A549 (cell line): ENCODE measurements around the gene PSMC3. TPM values are rescaled to one million over a fixed set of nuclear protein-coding genes. Genes with fewer than 3 reads are reported as not detected.

Experiments used
- ATAC-seq, 2 experiments: fragments of 200-7000 bp in 1 of 2; fragments of >200 bp in 1 of 2; cut with Nextera tagmentation in 1 of 2; cut with Tn5 transposase in 1 of 2; 3 replicates each; pipeline versions ENCODE4 v1.8.0 to v1.9.1; 2018 to 2020; ENCODE audit warnings: mild to moderate bottlenecking in 1 of 2, moderate library complexity in 1 of 2
- CTCF ChIA-PET: fragments of 300-600 bp; sonication (Branson Sonifier 250); formaldehyde crosslinking; extraction: SDS; loops from one replicate; lab custom pipeline; 2021; ENCODE audit warnings: antibody characterized with exemption, inconsistent platforms; lab: Yijun Ruan, JAX
- POLR2A ChIA-PET: fragments of 350-600 bp; formaldehyde crosslinking; extraction: SDS; loops from one replicate; lab custom pipeline; 2021; ENCODE audit warnings: antibody characterized with exemption, inconsistent platforms; lab: Yijun Ruan, JAX
- DNase-seq, 2 experiments: peaks; one replicate each; pipeline versions ENCODE4 v3.0.0 to v3.0.0-alpha.2; 2011 to 2016; ENCODE audit warnings: low read depth in 1 of 2, low spot score in 1 of 2
- FAIRE-seq: peaks from 2 replicates; lab custom pipeline; 2011; peaks lifted over from hg19 to GRCh38; lab: Jason Lieb, UNC
- H3K27ac ChIP-seq, 2 experiments: fragments of >200 bp; sonication (Bioruptor Twin); formaldehyde crosslinking; 3 replicates each; pipeline ENCODE4 v1.5.1; 2016 to 2017
- H3K4me1 ChIP-seq: fragments of >200 bp; sonication (Bioruptor Twin); formaldehyde crosslinking; 3 replicates; pipeline ENCODE4 v1.6.1; 2016
- H3K4me2 ChIP-seq: fragments of >200 bp; sonication (Bioruptor Twin); formaldehyde crosslinking; 3 replicates; pipeline ENCODE4 v1.6.1; 2016
- H3K4me3 ChIP-seq: fragments of >200 bp; sonication (Bioruptor Twin); formaldehyde crosslinking; 3 replicates; pipeline ENCODE4 v1.5.1; 2016
- H3K9me3 ChIP-seq: fragments of >200 bp; sonication (Bioruptor Twin); formaldehyde crosslinking; 3 replicates; pipeline ENCODE4 v1.6.1; 2016
- BHLHE40 ChIP-seq: IDR thresholded peaks from 2 replicates; pipeline ENCODE4 v1.6.1; 2012; ENCODE audit warnings: low read depth, low read length, inconsistent platforms
- CHD2 ChIP-seq: fragments of 150-350 bp; IDR thresholded peaks from 2 replicates; pipeline ENCODE4 v1.6.1; 2014; ENCODE audit warnings: low read length; ENCODE audit not compliant: partially characterized antibody
- CHD4 ChIP-seq: fragments of 200-600 bp; sonication (generic); IDR thresholded peaks from 2 replicates; pipeline ENCODE4 v1.6.1; 2016; ENCODE audit warnings: antibody characterized with exemption, mild to moderate bottlenecking, borderline replicate concordance
- EP300 ChIP-seq, 2 experiments: fragments of >200 bp; sonication (Bioruptor Twin); formaldehyde crosslinking; IDR thresholded peaks; 2 replicates in 1 of 2; 3 replicates in 1 of 2; pipeline ENCODE4 v1.6.1; 2016 to 2017
- FOSB ChIP-seq: fragments of 250-450 bp; sonication (Bioruptor Pico); IDR thresholded peaks from 2 replicates; pipeline ENCODE4 v1.5.0; 2020; ENCODE audit warnings: mild to moderate bottlenecking, moderate library complexity
- FOXS1 ChIP-seq: fragments of 250-450 bp; sonication (Bioruptor Pico); IDR thresholded peaks from 2 replicates; pipeline ENCODE4 v1.5.0; 2020; ENCODE audit warnings: mild to moderate bottlenecking, moderate library complexity
- GATA3 ChIP-seq: IDR thresholded peaks from 2 replicates; pipeline ENCODE4 v1.6.1; 2012; ENCODE audit warnings: borderline replicate concordance
- HEYL ChIP-seq: fragments of 250-450 bp; sonication (Bioruptor Pico); IDR thresholded peaks from 2 replicates; pipeline ENCODE4 v1.8.0; 2021; ENCODE audit warnings: mild to moderate bottlenecking, moderate library complexity
- MAZ ChIP-seq: fragments of 150-350 bp; IDR thresholded peaks from 2 replicates; pipeline ENCODE4 v1.6.1; 2014; ENCODE audit warnings: antibody characterized with exemption, low read depth, low read length, borderline replicate concordance
- PHF8 ChIP-seq: fragments of 200-600 bp; sonication (generic); IDR thresholded peaks from 2 replicates; pipeline ENCODE4 v1.6.1; 2016; ENCODE audit warnings: low read depth, mild to moderate bottlenecking, antibody characterized with exemption, moderate library complexity, borderline replicate concordance
- POLR2AphosphoS2 ChIP-seq: conservative IDR thresholded peaks from 2 replicates; pipeline ENCODE4 v1.6.1; 2012; ENCODE audit warnings: low read length, improper control_type of control experiment, inconsistent platforms
- RAD21 ChIP-seq, 2 experiments: fragments of >200 bp in 1 of 2; sonication (Bioruptor Twin) in 1 of 2; formaldehyde crosslinking in 1 of 2; IDR thresholded peaks in 1 of 2; conservative IDR thresholded peaks in 1 of 2; 2 replicates in 1 of 2; 3 replicates in 1 of 2; pipeline ENCODE4 v1.6.1; 2012 to 2018; ENCODE audit warnings: inconsistent platforms in 1 of 2
- RCOR1 ChIP-seq: fragments of 150-350 bp; IDR thresholded peaks from 2 replicates; pipeline ENCODE4 v1.6.1; 2014; ENCODE audit warnings: antibody characterized with exemption, low read length, low read depth
- RFX5 ChIP-seq: fragments of 450-650 bp; IDR thresholded peaks from 2 replicates; pipeline ENCODE4 v1.7.1; 2014; ENCODE audit warnings: antibody characterized with exemption, mild to moderate bottlenecking, moderate library complexity
- RNF2 ChIP-seq: fragments of 200-600 bp; sonication (generic); IDR thresholded peaks from 2 replicates; pipeline ENCODE4 v1.6.1; 2016; ENCODE audit warnings: low read depth, mild to moderate bottlenecking, antibody characterized with exemption, moderate library complexity, borderline replicate concordance
- SREBF2 ChIP-seq: fragments of 450-650 bp; IDR thresholded peaks from 2 replicates; pipeline ENCODE4 v1.6.1; 2014; ENCODE audit warnings: mild to moderate bottlenecking, moderate library complexity
- TFCP2L1 ChIP-seq: fragments of 250-450 bp; sonication (Bioruptor Pico); IDR thresholded peaks from 2 replicates; pipeline ENCODE4 v1.5.0; 2021; ENCODE audit warnings: mild to moderate bottlenecking
- TP53 ChIP-seq: fragments of 250-450 bp; sonication (Bioruptor Pico); IDR thresholded peaks from 2 replicates; pipeline ENCODE4 v1.5.0; 2021; ENCODE audit warnings: mild to moderate bottlenecking, moderate library complexity
- ZFP36 ChIP-seq: fragments of 450-650 bp; IDR thresholded peaks from 2 replicates; pipeline ENCODE4 v1.6.1; 2014; ENCODE audit warnings: borderline replicate concordance; ENCODE audit not compliant: partially characterized antibody
- WGBS: methylation state at CpG from one replicate; pipeline ENCODE4 v1.1.6; 2017; ENCODE audit errors: missing lambda C conversion rate; 5-methylcytosine and 5-hydroxymethylcytosine counted together
- polyA plus RNA-seq, 4 experiments: library from polyadenylated mRNA; depleted of rRNA in 3 of 4; stranded (reverse); fragments of >200 nt; fragmentation: RNase III in 1 of 4; extraction: RNeasy Plus Mini Kit Qiagen cat#74134 plus additional on column Dnase treatment in 1 of 4; gene quantifications; 2 replicates in 3 of 4; 3 replicates in 1 of 4; pipeline ENCODE4 v1.2.3, GENCODE V29; 2011 to 2017
- TF ChIP-seq, protein P1 (sequence below): fragments of 450-650 bp; IDR thresholded peaks from 2 replicates; pipeline ENCODE4 v1.6.1; 2014; ENCODE audit warnings: antibody characterized with exemption
- TF ChIP-seq, protein P2 (sequence below): IDR thresholded peaks from 2 replicates; pipeline ENCODE4 v1.6.1; 2012
- TF ChIP-seq, protein P3 (sequence below): IDR thresholded peaks from 2 replicates; pipeline ENCODE4 v1.6.1; 2012; ENCODE audit warnings: low read depth, borderline replicate concordance
- TF ChIP-seq, protein P4 (sequence below): IDR thresholded peaks from 2 replicates; pipeline ENCODE4 v1.6.1; 2012

The PSMC3 gene
- polyA plus RNA-seq, 2 of the 4 experiments (the other 2 are of a cell fraction), result 283 to 383 TPM

DNA sequence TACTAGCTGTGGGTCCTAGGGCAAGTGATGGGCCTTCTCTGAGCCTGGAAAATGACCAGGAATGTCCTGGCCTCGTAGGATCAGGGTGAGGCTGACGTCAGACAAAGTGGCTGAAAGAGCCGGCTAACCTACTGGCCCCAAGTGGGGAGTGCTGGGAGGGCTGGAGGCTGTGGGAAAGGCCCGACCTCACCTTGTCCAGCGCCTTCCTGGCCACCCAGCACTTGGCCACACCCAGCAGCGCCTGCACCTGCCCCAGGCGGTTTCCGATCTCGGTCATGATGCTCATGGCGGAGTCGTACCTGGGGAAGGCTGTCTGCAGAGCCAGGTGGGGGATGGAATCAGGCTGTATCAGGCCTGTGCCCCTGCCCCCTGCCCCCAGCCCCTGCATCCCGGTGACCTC is 15.2 kb upstream of the PSMC3 start:
- Histone ChIP-seq H3K4me1 (no peaks in the 10 kb centered on the region), H3K4me2 (no peak overlapping the region)
- WGBS, result 78% methylated on average over 5 of the region's 12 CpGs
- POLR2A ChIA-PET, result no interaction called here
- no peak for FAIRE-seq
- no peak for DNase-seq
- CTCF ChIA-PET, result interaction anchor here (0.6 to 1.6 kb wide), 2 partner anchors 13 to 1050 kb away, joined by 3 to 6 read pairs; partner anchors contain the start of gene CHRM4
- TF ChIP-seq PHF8 (no peak), FOXS1 (no peak), ZFP36 (no peak), MAZ (no peak), BHLHE40 (no peak), RFX5 (no peak), POLR2AphosphoS2 (no peak), TP53 (no peak), RAD21 (conservative IDR thresholded peaks at IDR 0.05 in 1 of 2, IDR thresholded peaks at IDR 0.05 in 1 of 2) (no peak), CHD4 (no peak), TFCP2L1 (CRISPR knock-in tag) (no peak)
- TF ChIP-seq, protein P1, sequence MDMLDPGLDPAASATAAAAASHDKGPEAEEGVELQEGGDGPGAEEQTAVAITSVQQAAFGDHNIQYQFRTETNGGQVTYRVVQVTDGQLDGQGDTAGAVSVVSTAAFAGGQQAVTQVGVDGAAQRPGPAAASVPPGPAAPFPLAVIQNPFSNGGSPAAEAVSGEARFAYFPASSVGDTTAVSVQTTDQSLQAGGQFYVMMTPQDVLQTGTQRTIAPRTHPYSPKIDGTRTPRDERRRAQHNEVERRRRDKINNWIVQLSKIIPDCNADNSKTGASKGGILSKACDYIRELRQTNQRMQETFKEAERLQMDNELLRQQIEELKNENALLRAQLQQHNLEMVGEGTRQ, result no peak
- TF ChIP-seq, all 56 proteins: peak for 0
- no peak overlapping the region for H3K27ac ChIP-seq
- ATAC-seq, result no peak
- H3K4me3 ChIP-seq, result no peak overlapping the region
- H3K9me3 ChIP-seq, result no peaks in the 10 kb centered on the region; the same call in 2 of the 3 replicates

DNA sequence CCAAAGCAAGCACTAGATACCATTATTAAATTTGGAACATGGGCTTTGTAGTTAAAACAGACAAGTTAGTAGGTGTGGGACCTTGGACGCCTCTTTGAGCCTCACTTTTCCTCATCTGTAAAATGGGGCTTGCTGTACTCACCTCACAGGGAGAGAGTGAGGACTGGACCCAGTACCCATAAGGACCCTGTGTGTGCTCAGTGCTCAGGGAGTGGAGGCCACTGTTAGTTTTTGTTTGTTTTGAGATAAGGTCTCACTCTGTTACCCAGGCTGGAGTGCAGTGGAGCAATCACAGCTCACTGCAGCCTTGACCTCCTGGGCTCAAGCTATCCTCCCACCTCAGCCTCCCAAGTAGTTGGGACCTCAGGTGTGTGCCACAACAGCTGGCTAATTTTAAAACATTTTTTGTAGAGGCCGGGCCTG is 13.8 kb upstream of the PSMC3 start:
- CTCF ChIA-PET, result interaction anchor here (0.7 to 1.6 kb wide), 2 partner anchors 15 to 61 kb away, joined by 3 to 6 read pairs; no protein-coding TSS in a partner anchor
- no peak for DNase-seq
- 67% methylated on average over 2 of the region's 2 CpGs for WGBS
- Histone ChIP-seq H3K4me2 (no peak overlapping the region), H3K27ac (no peak overlapping the region), H3K4me3 (no peak overlapping the region), H3K9me3 (no peaks in the 10 kb centered on the region; the same call in 2 of the 3 replicates), H3K4me1 (no peaks in the 10 kb centered on the region)
- FAIRE-seq, result no peak
- POLR2A ChIA-PET, result no interaction called here
- ATAC-seq, result no peak
- TF ChIP-seq CHD2 (no peak), RCOR1 (no peak), RNF2 (no peak), GATA3 (no peak), TFCP2L1 (CRISPR knock-in tag) (no peak), FOSB (CRISPR knock-in tag) (no peak), EP300 (IDR thresholded peaks at IDR 0.05) (no peak), FOXS1 (no peak), ZFP36 (no peak), POLR2AphosphoS2 (no peak), CHD4 (no peak), HEYL (CRISPR knock-in tag) (no peak), SREBF2 (no peak), RAD21 (conservative IDR thresholded peaks at IDR 0.05 in 1 of 2, IDR thresholded peaks at IDR 0.05 in 1 of 2) (no peak)
- TF ChIP-seq, protein P2, sequence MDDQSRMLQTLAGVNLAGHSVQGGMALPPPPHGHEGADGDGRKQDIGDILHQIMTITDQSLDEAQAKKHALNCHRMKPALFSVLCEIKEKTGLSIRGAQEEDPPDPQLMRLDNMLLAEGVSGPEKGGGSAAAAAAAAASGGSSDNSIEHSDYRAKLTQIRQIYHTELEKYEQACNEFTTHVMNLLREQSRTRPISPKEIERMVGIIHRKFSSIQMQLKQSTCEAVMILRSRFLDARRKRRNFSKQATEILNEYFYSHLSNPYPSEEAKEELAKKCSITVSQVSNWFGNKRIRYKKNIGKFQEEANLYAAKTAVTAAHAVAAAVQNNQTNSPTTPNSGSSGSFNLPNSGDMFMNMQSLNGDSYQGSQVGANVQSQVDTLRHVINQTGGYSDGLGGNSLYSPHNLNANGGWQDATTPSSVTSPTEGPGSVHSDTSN, result no peak
- TF ChIP-seq, protein P3, sequence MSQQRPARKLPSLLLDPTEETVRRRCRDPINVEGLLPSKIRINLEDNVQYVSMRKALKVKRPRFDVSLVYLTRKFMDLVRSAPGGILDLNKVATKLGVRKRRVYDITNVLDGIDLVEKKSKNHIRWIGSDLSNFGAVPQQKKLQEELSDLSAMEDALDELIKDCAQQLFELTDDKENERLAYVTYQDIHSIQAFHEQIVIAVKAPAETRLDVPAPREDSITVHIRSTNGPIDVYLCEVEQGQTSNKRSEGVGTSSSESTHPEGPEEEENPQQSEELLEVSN, result no peak
- TF ChIP-seq, protein P4, sequence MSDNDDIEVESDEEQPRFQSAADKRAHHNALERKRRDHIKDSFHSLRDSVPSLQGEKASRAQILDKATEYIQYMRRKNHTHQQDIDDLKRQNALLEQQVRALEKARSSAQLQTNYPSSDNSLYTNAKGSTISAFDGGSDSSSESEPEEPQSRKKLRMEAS, result no peak
- TF ChIP-seq, protein P1, result no peak
